OCI-LY7 (cell line): ENCODE results near the gene SLC16A2. TPM values are rescaled to one million over a fixed set of nuclear protein-coding genes. Genes with fewer than 3 reads are reported as not detected.

ENCODE experiments used
- BruUV-seq: library from RNA; stranded (reverse); fragments of 400-500 nt; replicated peaks from 2 replicates; lab custom pipeline; 2021; lab: Mats Ljungman, UMichigan
- CTCF ChIA-PET: fragments of 300-600 bp; sonication (Branson Sonifier 250); formaldehyde crosslinking; loops from one replicate; lab custom pipeline; 2022; ENCODE audit warnings: antibody characterized with exemption; ENCODE audit not compliant: unreplicated experiment; lab: Charles Lee
- POLR2A ChIA-PET: fragments of 300-600 bp; sonication (Branson Sonifier 250); formaldehyde crosslinking; loops from one replicate; lab custom pipeline; 2022; ENCODE audit warnings: antibody characterized with exemption; lab: Charles Lee
- DNase-seq: peaks from one replicate; pipeline ENCODE4 v3.0.0-alpha.2; 2015; ENCODE audit warnings: low spot score
- H2AFZ ChIP-seq: fragments of 200-600 bp; sonication (generic), shearing (Covaris generic); 2 replicates; pipeline ENCODE4 v1.6.1; 2014; ENCODE audit warnings: mild to moderate bottlenecking, antibody characterized with exemption, low read length, moderate library complexity
- H3K27ac ChIP-seq: fragments of 200-600 bp; sonication (generic); 2 replicates; pipeline ENCODE4 v1.5.1; 2014; ENCODE audit warnings: mixed run types, low read depth, mild to moderate bottlenecking, moderate library complexity, low read length, inconsistent platforms; ENCODE audit not compliant: poor library complexity, severe bottlenecking
- H3K36me3 ChIP-seq: fragments of 200-600 bp; sonication (generic); 2 replicates; pipeline ENCODE4 v1.6.1; 2014; ENCODE audit warnings: mild to moderate bottlenecking, antibody characterized with exemption, low read length, moderate library complexity, mixed read lengths; ENCODE audit not compliant: insufficient read depth
- H3K4me1 ChIP-seq: fragments of 200-600 bp; sonication (generic); 2 replicates; pipeline ENCODE4 v1.5.1; 2014; ENCODE audit warnings: mild to moderate bottlenecking, low read length; ENCODE audit not compliant: insufficient read depth, poor library complexity, severe bottlenecking
- H3K4me2 ChIP-seq: fragments of 200-600 bp; sonication (generic); 2 replicates; pipeline ENCODE4 v1.6.1; 2014; ENCODE audit warnings: mild to moderate bottlenecking, low read length
- H3K4me3 ChIP-seq: fragments of 200-600 bp; sonication (generic); 2 replicates; pipeline ENCODE4 v1.5.1; 2014; ENCODE audit warnings: mild to moderate bottlenecking, low read depth, low read length; ENCODE audit not compliant: poor library complexity, severe bottlenecking
- H3K79me2 ChIP-seq: fragments of 200-600 bp; sonication (generic); 2 replicates; pipeline ENCODE4 v1.6.1; 2016; ENCODE audit warnings: low read depth, mild to moderate bottlenecking, low read length, moderate library complexity, mixed read lengths; ENCODE audit not compliant: insufficient read depth
- H3K9me2 ChIP-seq: fragments of 200-600 bp; sonication (generic); 2 replicates; pipeline ENCODE4 v1.6.1; 2016; ENCODE audit warnings: mild to moderate bottlenecking, low read length, mixed read lengths; ENCODE audit not compliant: insufficient read depth
- H3K9me3 ChIP-seq: fragments of 200-600 bp; sonication (generic); 2 replicates; pipeline ENCODE4 v1.6.1; 2014; ENCODE audit warnings: mild to moderate bottlenecking, mixed run types, low read length, mixed read lengths
- H4K20me1 ChIP-seq: fragments of 200-600 bp; sonication (generic); 2 replicates; pipeline ENCODE4 v1.6.1; 2014; ENCODE audit warnings: mild to moderate bottlenecking, antibody characterized with exemption, low read length, moderate library complexity, mixed read lengths; ENCODE audit not compliant: insufficient read depth
- EZH2phosphoT487 ChIP-seq: fragments of 200-600 bp; sonication (generic); IDR thresholded peaks from 2 replicates; pipeline ENCODE4 v1.6.1; 2018; ENCODE audit warnings: low read depth, borderline replicate concordance, mild to moderate bottlenecking, mixed run types, antibody characterized with exemption, low read length, moderate library complexity, mixed read lengths
- intact Hi-C: fragments of 100-400 bp; cut with micrococcal nuclease; formaldehyde crosslinking; loops from one replicate; pipeline ENCODE4 v1.10.0; 2022; ENCODE audit not compliant: unreplicated experiment
- total RNA-seq, 2 experiments: library from RNA; depleted of rRNA in 1 of 2; stranded (reverse); fragments of >200 nt in 1 of 2; shearing (Covaris generic) in 1 of 2; gene quantifications; 2 replicates each; pipeline ENCODE4 v1.2.3, GENCODE V29; 2014 to 2022
- TF ChIP-seq, protein P1 (sequence below): fragments of 200-600 bp; sonication (generic); conservative IDR thresholded peaks from 2 replicates; pipeline ENCODE4 v1.5.1; 2014; ENCODE audit warnings: mild to moderate bottlenecking, antibody characterized with exemption, low read length, moderate library complexity, mixed read lengths

The SLC16A2 gene
- total RNA-seq, 2 experiments from 2014 or later, result not detected

DNA sequence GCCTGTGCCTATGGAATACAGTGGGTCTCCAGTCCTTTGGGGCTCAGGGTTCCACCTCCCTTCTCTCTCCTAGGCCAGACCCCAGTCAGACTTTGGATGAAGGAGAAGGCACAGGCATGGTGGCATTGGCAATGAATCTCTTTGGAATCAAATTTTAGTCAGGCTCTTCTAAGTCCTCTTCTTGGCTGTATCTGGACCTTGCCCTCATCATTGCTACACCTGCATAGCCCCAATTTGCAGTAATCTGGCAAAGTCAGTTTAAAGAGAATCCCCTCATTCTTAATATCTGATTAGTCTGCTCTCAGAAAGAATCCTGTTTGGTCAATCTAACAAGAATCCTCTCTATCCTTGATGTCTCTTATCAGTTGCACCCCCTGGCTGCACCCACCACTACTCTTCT, 77.6 kb downstream of the SLC16A2 start:
- Histone ChIP-seq H3K4me1 (no peaks in the 10 kb centered on the region), H3K9me3 (no peaks in the 10 kb centered on the region), H3K79me2 (no peaks in the 10 kb centered on the region), H3K9me2 (no peaks in the 10 kb centered on the region), H3K36me3 (no peaks in the 10 kb centered on the region), H3K4me2 (no peak overlapping the region), H2AFZ (no peak overlapping the region), H3K27ac (no peak overlapping the region), H3K4me3 (no peak overlapping the region), H4K20me1 (no peaks in the 10 kb centered on the region)
- CTCF ChIA-PET, result no interaction called here
- TF ChIP-seq EZH2phosphoT487, result no peak
- TF ChIP-seq, protein P1, sequence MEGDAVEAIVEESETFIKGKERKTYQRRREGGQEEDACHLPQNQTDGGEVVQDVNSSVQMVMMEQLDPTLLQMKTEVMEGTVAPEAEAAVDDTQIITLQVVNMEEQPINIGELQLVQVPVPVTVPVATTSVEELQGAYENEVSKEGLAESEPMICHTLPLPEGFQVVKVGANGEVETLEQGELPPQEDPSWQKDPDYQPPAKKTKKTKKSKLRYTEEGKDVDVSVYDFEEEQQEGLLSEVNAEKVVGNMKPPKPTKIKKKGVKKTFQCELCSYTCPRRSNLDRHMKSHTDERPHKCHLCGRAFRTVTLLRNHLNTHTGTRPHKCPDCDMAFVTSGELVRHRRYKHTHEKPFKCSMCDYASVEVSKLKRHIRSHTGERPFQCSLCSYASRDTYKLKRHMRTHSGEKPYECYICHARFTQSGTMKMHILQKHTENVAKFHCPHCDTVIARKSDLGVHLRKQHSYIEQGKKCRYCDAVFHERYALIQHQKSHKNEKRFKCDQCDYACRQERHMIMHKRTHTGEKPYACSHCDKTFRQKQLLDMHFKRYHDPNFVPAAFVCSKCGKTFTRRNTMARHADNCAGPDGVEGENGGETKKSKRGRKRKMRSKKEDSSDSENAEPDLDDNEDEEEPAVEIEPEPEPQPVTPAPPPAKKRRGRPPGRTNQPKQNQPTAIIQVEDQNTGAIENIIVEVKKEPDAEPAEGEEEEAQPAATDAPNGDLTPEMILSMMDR, result no peak
- BruUV-seq, result no TSS peak
- no peak for DNase-seq
- intact Hi-C loops, result no loop called here
- POLR2A ChIA-PET, result no interaction called here

DNA sequence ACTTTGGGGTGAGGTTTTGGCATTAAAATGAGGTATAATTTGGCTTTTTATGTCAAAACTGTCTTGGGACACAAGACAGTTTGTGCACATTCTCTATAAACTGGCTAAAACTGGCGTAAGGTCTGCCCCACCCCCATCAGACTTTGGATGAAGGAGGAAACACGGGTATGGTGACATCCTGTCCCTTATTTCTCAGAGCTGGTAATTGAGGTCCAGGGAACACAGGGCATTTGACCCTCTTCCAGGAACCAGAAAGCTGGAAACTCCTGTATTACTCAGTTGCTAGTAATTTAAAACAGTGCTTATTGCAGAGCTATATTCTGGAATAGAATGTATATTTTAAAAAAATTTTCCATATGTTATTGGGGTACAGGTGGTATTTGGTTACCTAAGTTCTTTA, 78.8 kb downstream of the SLC16A2 start:
- H3K4me1 ChIP-seq, result no peaks in the 10 kb centered on the region
- no TSS peak for BruUV-seq
- H2AFZ ChIP-seq, result no peak overlapping the region
- TF ChIP-seq, protein P1, result no peak
- TF ChIP-seq EZH2phosphoT487, result no peak
- H4K20me1 ChIP-seq, result no peaks in the 10 kb centered on the region
- H3K4me2 ChIP-seq, result no peak overlapping the region
- no peaks in the 10 kb centered on the region for H3K36me3 ChIP-seq
- H3K79me2 ChIP-seq, result no peaks in the 10 kb centered on the region
- no peak overlapping the region for H3K27ac ChIP-seq
- no peaks in the 10 kb centered on the region for H3K9me2 ChIP-seq
- no peaks in the 10 kb centered on the region for H3K9me3 ChIP-seq
- no peak overlapping the region for H3K4me3 ChIP-seq
- ChIA-PET CTCF (no interaction called here), POLR2A (interaction anchor here (0.6 kb wide), 1 partner anchor 1709 kb away, joined by 3 read pairs; no protein-coding TSS in a partner anchor)
- no peak for DNase-seq
- intact Hi-C loops, result no loop called here

DNA sequence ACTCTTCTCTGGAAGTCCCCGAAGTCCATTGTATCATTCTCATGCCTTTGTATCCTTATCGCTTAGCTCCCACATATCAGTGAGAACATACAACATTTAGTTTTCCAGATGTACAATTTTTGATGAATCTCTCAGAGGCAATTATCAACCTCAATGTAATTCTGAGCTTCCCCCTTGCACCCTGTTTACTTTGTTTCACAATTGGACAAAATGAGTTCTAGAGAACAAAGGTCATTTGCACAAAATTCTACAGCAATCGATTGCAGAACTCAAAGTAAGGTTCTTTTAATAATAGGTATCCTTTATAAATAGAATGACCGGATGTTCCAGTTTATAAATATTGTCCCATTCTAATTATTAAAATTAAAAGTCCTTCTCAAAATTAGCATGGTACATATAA, 79.3 kb downstream of the SLC16A2 start:
- H3K27ac ChIP-seq, result no peak overlapping the region
- DNase-seq, result no peak
- no TSS peak for BruUV-seq
- H3K9me2 ChIP-seq, result no peaks in the 10 kb centered on the region
- H4K20me1 ChIP-seq, result no peaks in the 10 kb centered on the region
- no peak for TF ChIP-seq EZH2phosphoT487
- TF ChIP-seq, protein P1, result no peak
- no peaks in the 10 kb centered on the region for H3K36me3 ChIP-seq
- ChIA-PET POLR2A (no interaction called here), CTCF (no interaction called here)
- H3K9me3 ChIP-seq, result no peaks in the 10 kb centered on the region
- H3K4me1 ChIP-seq, result no peaks in the 10 kb centered on the region
- H3K4me2 ChIP-seq, result no peak overlapping the region
- no peak overlapping the region for H3K4me3 ChIP-seq
- H3K79me2 ChIP-seq, result no peaks in the 10 kb centered on the region
- H2AFZ ChIP-seq, result no peak overlapping the region
- intact Hi-C loops, result no loop called here
